GM12891 (cell line): ENCODE data around the gene CALML6.

Source experiments
- PAX5 ChIP-seq: IDR thresholded peaks from 2 replicates; pipeline ENCODE4 v1.6.1; 2011; ENCODE audit warnings: low read length, moderate library complexity, mild to moderate bottlenecking; ENCODE audit not compliant: insufficient read depth, severe bottlenecking
- POLR2A ChIP-seq: IDR thresholded peaks from 2 replicates; pipeline ENCODE4 v1.6.1; 2011; ENCODE audit warnings: low read depth, low read length, control low read depth
- POLR2AphosphoS5 ChIP-seq: IDR thresholded peaks from 2 replicates; pipeline ENCODE4 v1.6.1; 2011; ENCODE audit warnings: low read depth, low read length, control low read depth
- POU2F2 ChIP-seq: IDR thresholded peaks from 2 replicates; pipeline ENCODE4 v1.6.1; 2011; ENCODE audit warnings: low read depth, mild to moderate bottlenecking, control low read depth, low read length, moderate library complexity
- SPI1 ChIP-seq: IDR thresholded peaks from 2 replicates; pipeline ENCODE4 v1.6.1; 2011; ENCODE audit warnings: low read depth, low read length, control low read depth
- TAF1 ChIP-seq: IDR thresholded peaks from 2 replicates; pipeline ENCODE4 v1.6.1; 2011; ENCODE audit warnings: low read depth, low read length, control low read depth

- TF ChIP-seq POLR2A (no peak), TAF1 (no peak), POLR2AphosphoS5 (no peak; the same call in 1 of the 2 replicates), PAX5 (no peak), POU2F2 (no peak), SPI1 (no peak)
Observed at GRCh38 chr1:1874901-1875300, 40.2 kb upstream of the CALML6 start.
